SU-DHL-6 (cell line): ENCODE measurements around the gene HELZ.

Experiments
- H2AFZ ChIP-seq: fragments of 200-600 bp; sonication (generic); 2 replicates; pipeline ENCODE4 v1.6.1; 2014; ENCODE audit warnings: low read depth, mild to moderate bottlenecking, moderate library complexity, mixed read lengths, antibody characterized with exemption, low read length; ENCODE audit not compliant: severe bottlenecking
- H3F3A ChIP-seq: fragments of 200-600 bp; shearing (Covaris generic); 2 replicates; pipeline ENCODE4 v1.6.0; 2016; ENCODE audit warnings: antibody characterized with exemption, mild to moderate bottlenecking; ENCODE audit not compliant: insufficient read depth
- H3K27ac ChIP-seq: fragments of 200-600 bp; sonication (generic); 2 replicates; pipeline ENCODE4 v1.5.1; 2016; ENCODE audit warnings: low read depth, mild to moderate bottlenecking, low read length, moderate library complexity, mixed read lengths
- H3K27me3 ChIP-seq: fragments of 200-600 bp; sonication (generic), shearing (Covaris generic); 2 replicates; pipeline ENCODE4 v1.6.0; 2014; ENCODE audit warnings: mild to moderate bottlenecking, low read length
- H3K36me3 ChIP-seq: fragments of 200-600 bp; sonication (generic); 2 replicates; pipeline ENCODE4 v1.6.1; 2014; ENCODE audit warnings: mild to moderate bottlenecking, low read length, mixed read lengths
- H3K4me2 ChIP-seq: fragments of 300-600, 200-600 bp; shearing (Covaris generic), sonication (generic); 2 replicates; pipeline ENCODE4 v1.6.0; 2014; ENCODE audit warnings: low read length, low read depth, mild to moderate bottlenecking; ENCODE audit not compliant: poor library complexity, severe bottlenecking
- H3K4me3 ChIP-seq: fragments of 200-600 bp; sonication (generic); 2 replicates; pipeline ENCODE4 v1.5.1; 2014; ENCODE audit warnings: antibody characterized with exemption, low read length, mild to moderate bottlenecking, mixed read lengths; ENCODE audit not compliant: insufficient read depth, poor library complexity, severe bottlenecking
- H3K79me2 ChIP-seq: fragments of 200-600 bp; sonication (generic); 2 replicates; pipeline ENCODE4 v1.6.1; 2014; ENCODE audit warnings: mild to moderate bottlenecking, low read length, moderate library complexity; ENCODE audit not compliant: insufficient read depth
- H3K9ac ChIP-seq: fragments of 200-600 bp; sonication (generic); 2 replicates; pipeline ENCODE4 v1.7.0; 2014; ENCODE audit warnings: mild to moderate bottlenecking, low read length
- H3K9me2 ChIP-seq: fragments of 200-600 bp; sonication (generic); replicated peaks from 2 replicates; pipeline ENCODE4 v1.6.1; 2014; ENCODE audit warnings: low read length; ENCODE audit not compliant: insufficient read depth
- H3K9me3 ChIP-seq: fragments of 200-600 bp; sonication (generic); 2 replicates; pipeline ENCODE4 v1.6.1; 2014; ENCODE audit warnings: low read length, mixed read lengths; ENCODE audit not compliant: insufficient read depth
- H4K20me1 ChIP-seq: fragments of 200-600 bp; sonication (generic); 2 replicates; pipeline ENCODE4 v1.6.1; 2014; ENCODE audit warnings: low read depth, mild to moderate bottlenecking, antibody characterized with exemption, low read length, moderate library complexity, mixed read lengths
- CTCF ChIP-seq: fragments of 200-600 bp; sonication (generic); IDR thresholded peaks from one replicate; pipeline ENCODE4 v1.5.1; 2017; ENCODE audit warnings: antibody characterized with exemption, mild to moderate bottlenecking, low read length, moderate library complexity; ENCODE audit not compliant: insufficient read depth, poor library complexity, severe bottlenecking
- EZH2phosphoT487 ChIP-seq: fragments of 200-600 bp; sonication (generic), shearing (Covaris generic); conservative IDR thresholded peaks from 2 replicates; pipeline ENCODE4 v1.6.1; 2018; ENCODE audit warnings: mild to moderate bottlenecking, antibody characterized with exemption, low read length, moderate library complexity, mixed read lengths

Gene HELZ

GRCh38 chr17:67113486-67113885, 131.5 kb downstream of the HELZ start:
- no peaks in the 10 kb centered on the region for H3K9me2 ChIP-seq
- no peaks in the 10 kb centered on the region for H3K27me3 ChIP-seq
- no peaks in the 10 kb centered on the region for H4K20me1 ChIP-seq
- no peak overlapping the region for H3K4me3 ChIP-seq
- no peak overlapping the region for H3K27ac ChIP-seq
- H3K9me3 ChIP-seq: no peaks in the 10 kb centered on the region
- TF ChIP-seq CTCF (no peak), EZH2phosphoT487 (no peak)
- H3K79me2 ChIP-seq: no peaks in the 10 kb centered on the region
- no peak overlapping the region for H3K9ac ChIP-seq
- no peak overlapping the region for H2AFZ ChIP-seq
- peaks cover 22% of the 10 kb centered on the region for H3K36me3 ChIP-seq
- no peaks in the 10 kb centered on the region for H3F3A ChIP-seq
- no peak overlapping the region for H3K4me2 ChIP-seq

- no peak overlapping the region for H3K4me3 ChIP-seq
- no peaks in the 10 kb centered on the region for H3K9me2 ChIP-seq
- no peaks in the 10 kb centered on the region for H4K20me1 ChIP-seq
- H3K27ac ChIP-seq: no peak overlapping the region
- no peaks in the 10 kb centered on the region for H3K27me3 ChIP-seq
- H3K9ac ChIP-seq: no peak overlapping the region
- no peak overlapping the region for H3K4me2 ChIP-seq
- TF ChIP-seq CTCF (no peak), EZH2phosphoT487 (no peak)
- no peak overlapping the region for H2AFZ ChIP-seq
- peaks cover 31% of the 10 kb centered on the region for H3K36me3 ChIP-seq
- H3K9me3 ChIP-seq: no peaks in the 10 kb centered on the region
- H3K79me2 ChIP-seq: no peaks in the 10 kb centered on the region
- H3F3A ChIP-seq: no peaks in the 10 kb centered on the region
Observed at GRCh38 chr17:67111808-67112207, 133.2 kb downstream of the HELZ start.

DNA sequence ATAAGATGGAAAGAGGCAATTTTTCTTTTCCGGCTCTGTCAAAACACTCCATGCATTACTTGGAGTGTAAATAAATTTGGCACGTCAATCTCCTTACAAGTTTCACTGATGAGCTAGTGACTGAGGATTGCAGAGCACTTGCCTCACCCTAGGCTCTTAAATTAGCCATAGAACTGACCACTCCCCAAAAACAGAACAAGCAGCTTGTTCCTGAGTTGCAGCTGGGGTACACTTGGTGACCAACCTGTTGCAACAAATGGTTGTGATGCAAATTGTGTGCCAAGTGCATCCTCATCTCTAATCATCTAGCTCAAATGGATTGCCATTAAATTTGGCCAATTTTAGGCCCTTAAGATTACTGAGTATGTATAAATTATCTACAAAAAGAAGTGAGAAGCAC, 133.7 kb downstream of the HELZ start:
- no peaks in the 10 kb centered on the region for H4K20me1 ChIP-seq
- TF ChIP-seq CTCF (no peak), EZH2phosphoT487 (no peak)
- H3F3A ChIP-seq: no peaks in the 10 kb centered on the region
- H3K9ac ChIP-seq: no peak overlapping the region
- H3K79me2 ChIP-seq: no peaks in the 10 kb centered on the region
- H3K36me3 ChIP-seq: peaks cover 33% of the 10 kb centered on the region
- no peak overlapping the region for H3K4me3 ChIP-seq
- H3K4me2 ChIP-seq: no peak overlapping the region
- no peaks in the 10 kb centered on the region for H3K9me2 ChIP-seq
- H2AFZ ChIP-seq: no peak overlapping the region
- no peak overlapping the region for H3K27ac ChIP-seq
- no peaks in the 10 kb centered on the region for H3K9me3 ChIP-seq
- H3K27me3 ChIP-seq: no peaks in the 10 kb centered on the region

- Histone ChIP-seq H3K4me2 (no peak overlapping the region), H3K4me3 (no peak overlapping the region), H3K9me2 (no peaks in the 10 kb centered on the region), H3K27ac (no peak overlapping the region), H3K36me3 (peaks cover 31% of the 10 kb centered on the region), H3K27me3 (no peaks in the 10 kb centered on the region), H3K79me2 (no peaks in the 10 kb centered on the region), H3K9me3 (no peaks in the 10 kb centered on the region), H2AFZ (no peak overlapping the region), H4K20me1 (no peaks in the 10 kb centered on the region), H3F3A (no peaks in the 10 kb centered on the region), H3K9ac (no peak overlapping the region)
- TF ChIP-seq EZH2phosphoT487 (no peak), CTCF (no peak)
Observed at GRCh38 chr17:67110619-67111018, 134.4 kb downstream of the HELZ start.
